Transverse colon (tissue), 4 donors: ENCODE measurements around the gene TMEM178B.

Source experiments
- POLR2A ChIP-seq: fragments of 450-650 bp; IDR thresholded peaks from one replicate; pipeline ENCODE4 v1.6.1; 2016; ENCODE audit warnings: antibody characterized with exemption, mild to moderate bottlenecking, moderate library complexity
- POLR2AphosphoS5 ChIP-seq, 3 donors: sonication (generic); formaldehyde crosslinking; IDR thresholded peaks; one replicate each; pipeline ENCODE4 v1.6.1; 2016; ENCODE audit warnings: antibody characterized with exemption in 3 of 3
- TF ChIP-seq, protein P1 (sequence below), 5 experiments: fragments of 200-600 bp in 3 of 5; fragments of 450-650 bp in 2 of 5; sonication (generic) in 3 of 5; IDR thresholded peaks; 1 replicate in 2 of 5; 2 replicates in 3 of 5; pipeline ENCODE4 v1.5.1; 2016 to 2017; ENCODE audit warnings: antibody characterized with exemption in 5 of 5, inconsistent platforms in 3 of 5, mild to moderate bottlenecking in 2 of 5, moderate library complexity in 1 of 5

DNA sequence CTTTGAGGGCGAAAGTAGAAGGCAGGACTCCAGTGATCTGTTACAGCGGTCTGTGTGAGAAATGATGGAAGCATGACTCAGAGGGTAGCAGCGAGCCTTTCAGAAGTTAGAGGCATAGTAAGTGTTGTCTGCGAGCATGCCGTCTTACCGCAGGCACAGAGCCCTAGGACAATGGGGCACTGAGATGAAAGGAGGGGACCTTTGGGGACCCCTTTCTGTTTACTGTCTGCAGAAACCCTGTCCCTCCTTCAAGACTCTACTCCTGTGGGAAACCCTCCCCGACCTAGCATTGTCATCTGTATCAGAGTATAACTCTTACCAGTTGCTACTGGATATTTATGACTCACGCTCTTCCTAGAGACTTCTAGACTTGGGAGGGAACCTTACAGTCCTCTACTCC, 390.1 kb downstream of the TMEM178B start:
- TF ChIP-seq, protein P1, sequence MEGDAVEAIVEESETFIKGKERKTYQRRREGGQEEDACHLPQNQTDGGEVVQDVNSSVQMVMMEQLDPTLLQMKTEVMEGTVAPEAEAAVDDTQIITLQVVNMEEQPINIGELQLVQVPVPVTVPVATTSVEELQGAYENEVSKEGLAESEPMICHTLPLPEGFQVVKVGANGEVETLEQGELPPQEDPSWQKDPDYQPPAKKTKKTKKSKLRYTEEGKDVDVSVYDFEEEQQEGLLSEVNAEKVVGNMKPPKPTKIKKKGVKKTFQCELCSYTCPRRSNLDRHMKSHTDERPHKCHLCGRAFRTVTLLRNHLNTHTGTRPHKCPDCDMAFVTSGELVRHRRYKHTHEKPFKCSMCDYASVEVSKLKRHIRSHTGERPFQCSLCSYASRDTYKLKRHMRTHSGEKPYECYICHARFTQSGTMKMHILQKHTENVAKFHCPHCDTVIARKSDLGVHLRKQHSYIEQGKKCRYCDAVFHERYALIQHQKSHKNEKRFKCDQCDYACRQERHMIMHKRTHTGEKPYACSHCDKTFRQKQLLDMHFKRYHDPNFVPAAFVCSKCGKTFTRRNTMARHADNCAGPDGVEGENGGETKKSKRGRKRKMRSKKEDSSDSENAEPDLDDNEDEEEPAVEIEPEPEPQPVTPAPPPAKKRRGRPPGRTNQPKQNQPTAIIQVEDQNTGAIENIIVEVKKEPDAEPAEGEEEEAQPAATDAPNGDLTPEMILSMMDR (IDR thresholded peaks at IDR 0.05) = no peak
- TF ChIP-seq POLR2AphosphoS5 (IDR thresholded peaks at IDR 0.05) (no peak), POLR2A (no peak)
